ENCODE measurements around the gene HAUS5. TPM values are rescaled to one million over a fixed set of nuclear protein-coding genes. Genes with fewer than 3 reads are reported as not detected.

HAUS5 gene
- total RNA-seq, 4 donors from 2014 or later: 3.5 to 11.5 (median 10.6) TPM

Other genes with a start within 250 kb of the HAUS5 start
- gene GPR42, start 241.7 kb upstream of the HAUS5 start, total RNA-seq: not detected
- gene FFAR2, start 164.5 kb upstream of the HAUS5 start, total RNA-seq: 1 to 10 TPM in 1 of 4 donors, under 1 TPM in 2, not detected in 1; 0.49 to 2.5 (median 0.56) TPM
- 100 to 1,000 TPM in 2 of 4 donors, 10 to 100 TPM in 1, 1 to 10 TPM in 1; 4.6 to 656 (median 111) TPM for gene KRTDAP, start 122.3 kb upstream of the HAUS5 start, total RNA-seq
- 100 to 1,000 TPM in 3 of 4 donors, 10 to 100 TPM in 1; 81.6 to 449 (median 257) TPM for gene DMKN, start 99.1 kb upstream of the HAUS5 start, total RNA-seq
- 1,000 to 10,000 TPM in 1 of 4 donors, 100 to 1,000 TPM in 2, 10 to 100 TPM in 1; 58.2 to 1,096 (median 541) TPM for gene SBSN, start 84.4 kb upstream of the HAUS5 start, total RNA-seq
- gene GAPDHS, start 79.3 kb upstream of the HAUS5 start, total RNA-seq: not detected
- 100 to 1,000 TPM in 1 of 4 donors, 10 to 100 TPM in 3; 68.1 to 119 (median 89.6) TPM for gene TMEM147, start 67.1 kb upstream of the HAUS5 start, total RNA-seq
- gene ATP4A, start 49.1 kb upstream of the HAUS5 start, total RNA-seq: under 1 TPM in 1 of 4 donors, not detected in 3; 0.18 TPM
- not detected for gene PMIS2, start 26.6 kb upstream of the HAUS5 start, total RNA-seq
- gene RBM42, start 16.3 kb downstream of the HAUS5 start, total RNA-seq: 10 to 100 TPM; 52.1 to 59.1 (median 53.0) TPM
- under 1 TPM in 2 of 4 donors, not detected in 2; 0.31 to 0.44 TPM for gene ETV2, start 29.0 kb downstream of the HAUS5 start, total RNA-seq
- 100 to 1,000 TPM; 582 to 942 (median 761) TPM for gene COX6B1, start 35.6 kb downstream of the HAUS5 start, total RNA-seq
- gene UPK1A, start 53.8 kb downstream of the HAUS5 start, total RNA-seq: 10 to 100 TPM in 1 of 4 donors, 1 to 10 TPM in 2, not detected in 1; 4.6 to 18.7 (median 9.8) TPM
- under 1 TPM in 1 of 4 donors, not detected in 3; 0.38 TPM for gene ZBTB32, start 91.8 kb downstream of the HAUS5 start, total RNA-seq
- 10 to 100 TPM in 3 of 4 donors, 1 to 10 TPM in 1; 7.5 to 33.7 (median 15.6) TPM for gene KMT2B, start 105.3 kb downstream of the HAUS5 start, total RNA-seq
- 1 to 10 TPM in 3 of 4 donors, under 1 TPM in 1; 0.87 to 4.8 (median 4.3) TPM for gene IGFLR1, start 129.7 kb downstream of the HAUS5 start, total RNA-seq
- 10 to 100 TPM; 10.2 to 19.0 (median 17.5) TPM for gene U2AF1L4, start 132.7 kb downstream of the HAUS5 start, total RNA-seq
- 10 to 100 TPM; 23.3 to 33.9 (median 32.3) TPM for gene PSENEN, start 132.9 kb downstream of the HAUS5 start, total RNA-seq
- gene LIN37, start 135.8 kb downstream of the HAUS5 start, total RNA-seq: 10 to 100 TPM in 2 of 4 donors, 1 to 10 TPM in 2; 5.7 to 13.4 (median 9.5) TPM
- 10 to 100 TPM in 1 of 4 donors, 1 to 10 TPM in 3; 1.7 to 21.9 (median 3.6) TPM for gene HSPB6, start 144.3 kb downstream of the HAUS5 start, total RNA-seq
- 1 to 10 TPM; 3.7 to 9.7 (median 8.6) TPM for gene PROSER3, start 145.4 kb downstream of the HAUS5 start, total RNA-seq
- 1 to 10 TPM; 1.3 to 8.4 (median 2.3) TPM for gene ARHGAP33, start 162.8 kb downstream of the HAUS5 start, total RNA-seq
- gene PRODH2, start 200.1 kb downstream of the HAUS5 start, total RNA-seq: not detected
- not detected for gene NPHS1, start 239.8 kb downstream of the HAUS5 start, total RNA-seq
- under 1 TPM in 1 of 4 donors, not detected in 3; 0.57 TPM for gene KIRREL2, start 244.2 kb downstream of the HAUS5 start, total RNA-seq